ENCODE results near the gene EFCAB6.

EFCAB6 gene

DNA sequence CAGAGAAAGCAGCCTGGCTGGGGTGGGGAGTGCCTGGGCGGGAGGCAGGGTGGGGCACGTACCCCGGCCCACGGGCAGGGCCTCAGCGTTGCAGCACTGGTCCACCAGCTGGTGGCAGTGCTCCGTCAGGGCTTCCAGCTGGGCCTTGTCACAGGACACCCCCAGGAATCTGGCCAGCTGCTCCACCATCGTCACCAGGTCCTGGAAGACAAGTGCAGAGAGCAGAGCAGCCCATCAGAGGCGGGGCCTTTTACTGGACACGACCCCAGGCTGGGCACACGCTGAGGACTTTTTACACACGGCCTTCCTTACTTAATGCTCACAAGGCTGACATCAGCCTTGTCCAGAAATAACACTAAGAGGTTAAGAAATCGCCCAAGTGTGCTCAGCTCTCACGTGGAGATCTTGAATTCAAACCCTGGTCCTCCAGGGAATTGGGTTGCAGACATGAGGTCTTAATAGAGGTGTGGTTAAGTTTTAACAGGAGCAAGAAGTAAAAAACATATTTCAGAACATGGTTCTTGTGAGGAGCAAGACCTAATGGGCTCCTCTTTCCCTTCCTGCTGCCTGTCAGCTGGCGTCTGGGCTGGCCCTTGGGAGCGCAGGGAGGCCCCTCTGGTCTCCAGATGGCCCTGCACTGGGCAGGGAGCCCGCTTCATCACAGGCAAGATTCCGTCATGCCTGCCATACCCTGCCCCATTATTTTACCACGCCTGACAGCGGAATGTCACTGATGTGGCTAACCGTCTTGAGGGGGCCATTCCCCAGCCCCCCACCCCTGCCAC is 17.1 kb upstream of the EFCAB6 start:
- no peak for DNase-seq

DNA sequence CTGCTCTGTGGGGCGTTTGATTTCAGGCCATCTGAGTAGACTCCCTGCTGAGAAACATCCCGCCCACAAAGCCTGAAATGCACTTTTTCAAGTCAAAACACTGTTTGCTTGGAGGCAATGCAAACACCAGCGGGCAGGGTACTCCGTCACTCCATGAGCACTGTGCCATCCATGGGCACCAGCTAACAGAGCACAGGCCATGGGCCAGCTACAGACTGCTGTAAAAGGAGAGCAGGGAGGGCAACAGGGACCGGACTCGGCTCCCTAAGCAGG is 16.6 kb upstream of the EFCAB6 start:
- no peak for DNase-seq

DNA sequence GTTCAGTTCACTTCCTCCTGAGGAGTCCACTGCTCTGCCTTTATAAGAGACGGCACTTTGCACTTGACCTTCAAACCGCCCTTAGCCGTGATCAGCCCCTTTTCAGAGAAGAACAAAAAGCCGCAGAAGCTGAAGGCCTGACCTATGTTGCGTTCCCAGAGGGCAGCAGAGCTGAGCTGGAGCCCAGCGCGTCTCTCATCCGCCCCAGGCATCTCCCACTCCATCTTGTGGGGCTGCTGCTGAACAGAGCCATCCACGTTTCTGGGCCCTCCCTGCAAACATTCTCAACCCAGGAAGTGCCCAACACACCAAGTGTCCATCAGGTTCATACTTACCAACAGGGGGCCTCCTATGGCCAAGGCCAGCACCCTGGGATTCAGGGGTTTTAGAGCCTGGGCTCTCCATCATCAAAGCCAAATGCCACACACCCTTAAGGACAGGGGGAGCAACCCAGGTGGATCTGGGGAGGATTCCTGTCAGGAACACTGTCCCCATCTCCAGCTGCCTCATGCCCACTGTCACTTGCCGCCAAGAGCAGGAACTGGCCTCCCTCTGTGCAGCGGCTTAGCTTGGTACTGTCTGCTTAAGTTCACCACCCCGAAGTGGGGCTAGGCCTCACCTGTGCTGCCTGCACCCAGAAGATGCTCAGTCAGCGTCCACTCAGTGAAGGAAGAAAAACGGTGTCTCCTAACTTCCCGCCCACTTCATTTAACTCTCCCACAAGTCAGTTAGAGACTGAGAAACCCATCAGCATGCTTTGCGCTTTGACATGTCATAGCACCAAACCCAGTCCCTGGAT is 16.0 kb upstream of the EFCAB6 start:
- no peak for DNase-seq

DNA sequence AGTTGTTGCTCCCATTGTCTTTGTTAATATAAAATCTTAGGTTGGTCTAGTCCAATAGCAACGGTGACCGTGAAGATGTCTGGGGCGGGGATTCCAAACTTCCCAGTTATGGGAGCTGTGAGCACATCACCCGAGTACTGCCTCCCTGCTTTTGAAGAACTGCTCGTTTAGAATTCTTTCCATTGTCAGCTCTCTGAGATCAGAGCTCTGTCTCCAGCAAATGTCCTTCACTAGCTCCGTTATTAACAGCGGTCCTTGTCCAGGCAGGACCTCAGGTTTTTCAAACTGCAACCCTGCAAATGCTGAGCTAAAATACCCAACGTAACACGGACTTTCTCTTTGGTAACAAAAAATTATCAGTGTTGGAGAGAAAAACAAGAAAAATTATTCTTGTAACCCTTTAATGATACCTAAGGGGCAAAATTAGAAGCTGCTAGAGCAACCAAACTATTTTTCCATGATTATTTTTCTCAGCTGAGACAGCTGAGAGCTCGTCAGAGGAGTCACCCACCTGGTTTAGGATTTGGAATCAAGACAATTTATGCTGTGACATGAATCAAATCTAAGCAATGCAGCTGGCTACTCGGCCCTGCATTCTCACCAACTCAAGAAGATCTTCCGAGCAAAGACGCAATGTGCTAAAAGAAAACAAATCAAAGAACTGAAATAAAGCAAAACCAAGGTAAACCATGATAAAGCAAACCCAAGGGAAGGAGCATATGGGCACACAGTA is 15.1 kb upstream of the EFCAB6 start:
- DNase-seq = no peak

DNA sequence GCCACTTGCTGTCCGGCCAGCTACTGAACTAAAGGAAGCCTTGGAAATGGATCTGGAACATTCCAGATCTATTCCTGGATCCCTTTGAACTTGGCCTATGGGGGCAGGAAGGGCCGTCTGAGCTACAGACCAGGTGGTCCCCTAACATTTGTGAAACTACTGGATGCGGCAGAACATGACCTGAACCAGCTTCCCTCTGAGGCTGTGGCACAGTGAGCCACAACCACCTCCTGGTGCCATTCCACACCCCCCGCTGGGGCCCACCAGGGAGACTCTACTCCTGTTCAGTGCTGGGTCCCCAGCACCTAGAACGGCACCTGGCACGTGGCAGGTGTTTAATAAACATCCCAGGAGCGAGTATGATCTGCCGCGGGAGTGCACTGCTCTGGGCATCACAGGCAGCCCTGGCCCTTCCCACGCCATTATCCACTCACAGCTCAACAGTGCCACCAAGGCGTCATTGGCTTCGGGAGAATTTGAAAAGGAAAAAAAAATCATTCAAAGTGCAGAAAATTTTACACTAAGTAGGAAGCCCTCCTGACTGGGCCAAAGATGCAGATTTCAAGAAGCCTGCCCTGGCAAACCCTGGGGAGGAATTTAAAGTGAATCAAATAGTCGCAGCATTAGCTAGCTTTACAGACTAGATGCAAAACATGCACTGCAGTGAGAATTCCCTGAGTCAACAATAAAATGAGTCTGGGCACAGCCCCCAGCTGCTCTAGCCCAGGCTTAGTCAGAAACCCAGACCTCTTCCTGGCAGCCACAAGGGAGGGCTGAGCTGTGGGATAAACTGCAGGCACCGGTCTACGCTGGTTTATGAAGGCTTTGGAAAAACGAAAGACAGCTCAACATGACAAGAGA is 14.3 kb upstream of the EFCAB6 start:
- no peak for DNase-seq

DNA sequence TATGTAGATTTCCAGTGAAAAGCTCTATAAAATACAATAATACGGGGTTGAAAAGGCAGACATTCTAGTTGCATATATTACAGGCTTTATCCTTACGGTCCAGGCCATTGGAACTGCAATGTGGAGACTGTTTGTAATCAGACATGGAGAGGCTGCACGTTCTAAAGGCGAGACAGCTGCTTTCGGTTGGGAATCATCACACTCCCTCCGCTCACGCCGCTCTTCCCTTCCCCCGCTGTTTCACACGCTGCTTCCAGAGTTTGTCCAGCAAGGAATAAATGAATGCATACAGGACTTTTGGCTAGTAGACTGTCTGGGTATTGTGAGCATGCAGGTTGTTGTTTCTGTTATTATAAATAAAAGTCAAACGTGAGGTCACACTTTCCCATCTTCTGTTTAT is 13.5 kb upstream of the EFCAB6 start:
- no peak for DNase-seq

DNA sequence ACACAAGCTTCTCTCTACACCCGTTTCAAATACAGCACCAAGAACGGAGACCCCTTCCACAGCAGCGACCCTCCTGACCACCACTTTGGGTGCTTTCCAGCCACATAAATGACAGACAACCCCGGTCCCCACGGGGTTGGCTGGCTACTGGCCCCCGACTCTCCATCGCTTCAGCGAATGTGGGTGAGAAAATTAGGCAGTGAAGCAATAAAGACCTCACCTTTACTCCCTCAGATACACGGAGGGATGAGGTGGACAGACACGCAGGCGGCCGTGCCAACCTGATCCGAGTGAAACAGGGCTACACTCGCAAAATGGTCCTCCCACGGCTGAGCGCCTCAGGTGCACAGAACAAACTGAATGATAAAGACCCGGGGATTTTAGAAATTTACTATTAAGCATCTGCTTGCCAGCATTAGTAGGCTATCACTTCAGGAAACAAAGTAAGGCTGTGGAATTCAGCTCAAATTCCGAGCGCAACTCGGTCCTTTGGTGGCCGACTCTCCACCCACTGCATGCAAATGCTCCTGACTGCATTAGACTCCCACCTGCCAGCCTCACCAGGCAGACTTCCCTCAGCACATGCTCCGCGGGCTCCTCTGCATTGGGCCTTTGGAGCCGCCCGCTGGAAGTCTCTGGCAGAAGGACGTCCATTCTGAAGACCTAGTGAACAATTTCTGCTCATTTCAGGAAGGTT is 12.8 kb upstream of the EFCAB6 start:
- no peak for DNase-seq

DNA sequence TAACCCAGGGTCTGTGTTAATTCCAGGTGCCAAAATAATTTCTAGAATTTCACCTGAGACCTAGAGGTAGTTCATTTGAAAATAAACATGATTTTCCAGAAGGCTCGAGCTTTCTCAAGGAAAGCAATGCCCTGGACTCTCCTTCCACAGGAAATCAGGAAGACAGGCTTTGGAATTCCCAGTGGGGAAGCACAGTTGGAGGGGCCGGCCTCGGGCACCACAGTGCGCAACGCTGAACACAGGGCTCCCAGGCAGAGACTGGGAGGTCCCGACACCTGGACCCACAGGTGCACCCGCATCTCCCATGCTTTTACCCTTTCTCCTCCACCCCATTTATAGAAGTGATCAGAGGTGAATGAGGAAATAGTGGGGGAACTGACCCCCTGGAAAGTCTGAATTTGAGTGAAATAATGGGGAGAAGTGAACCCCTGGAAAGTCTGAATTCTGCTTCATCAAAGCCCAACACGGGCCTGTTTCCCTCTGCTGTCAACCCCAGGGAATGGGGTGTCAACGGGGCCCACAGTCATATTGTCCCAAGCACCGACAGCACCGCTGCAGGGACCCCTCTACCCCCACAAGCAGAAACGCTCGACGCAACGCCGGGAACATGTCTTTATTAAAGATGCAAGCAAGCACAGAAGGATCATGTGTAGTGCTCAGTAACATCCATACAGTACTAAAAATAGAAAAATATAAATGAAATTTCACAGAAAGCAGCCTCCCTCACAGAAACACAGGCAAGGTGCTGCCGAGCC is 12.0 kb upstream of the EFCAB6 start:
- DNase-seq = no peak

DNA sequence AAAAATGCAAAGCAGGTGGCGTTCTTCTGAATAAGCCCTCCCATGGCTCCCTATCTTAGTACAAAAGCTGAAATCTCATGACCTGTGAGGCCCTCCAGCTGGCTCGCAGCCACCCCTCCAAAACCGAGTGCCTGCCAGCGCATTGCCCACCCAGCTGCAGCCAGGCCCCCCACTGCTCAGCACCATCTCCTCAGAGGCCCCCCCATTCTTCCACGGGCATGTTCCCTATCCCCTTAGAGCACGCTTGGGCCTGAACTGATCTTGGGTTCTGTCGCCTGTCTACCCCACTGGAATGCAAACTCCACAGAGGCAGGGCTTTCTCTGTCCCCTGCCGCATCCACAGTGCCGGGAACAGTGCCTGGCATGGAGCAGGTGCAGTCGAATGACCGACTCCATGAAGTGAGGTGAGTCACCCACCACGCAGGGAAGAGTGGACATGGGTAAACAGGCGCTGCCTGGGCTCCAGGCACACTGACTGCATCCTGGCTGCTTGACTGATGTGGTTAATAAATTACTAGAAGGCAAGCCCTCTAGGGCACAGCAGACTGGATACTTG is 11.3 kb upstream of the EFCAB6 start:
- DNase-seq = no peak

DNA sequence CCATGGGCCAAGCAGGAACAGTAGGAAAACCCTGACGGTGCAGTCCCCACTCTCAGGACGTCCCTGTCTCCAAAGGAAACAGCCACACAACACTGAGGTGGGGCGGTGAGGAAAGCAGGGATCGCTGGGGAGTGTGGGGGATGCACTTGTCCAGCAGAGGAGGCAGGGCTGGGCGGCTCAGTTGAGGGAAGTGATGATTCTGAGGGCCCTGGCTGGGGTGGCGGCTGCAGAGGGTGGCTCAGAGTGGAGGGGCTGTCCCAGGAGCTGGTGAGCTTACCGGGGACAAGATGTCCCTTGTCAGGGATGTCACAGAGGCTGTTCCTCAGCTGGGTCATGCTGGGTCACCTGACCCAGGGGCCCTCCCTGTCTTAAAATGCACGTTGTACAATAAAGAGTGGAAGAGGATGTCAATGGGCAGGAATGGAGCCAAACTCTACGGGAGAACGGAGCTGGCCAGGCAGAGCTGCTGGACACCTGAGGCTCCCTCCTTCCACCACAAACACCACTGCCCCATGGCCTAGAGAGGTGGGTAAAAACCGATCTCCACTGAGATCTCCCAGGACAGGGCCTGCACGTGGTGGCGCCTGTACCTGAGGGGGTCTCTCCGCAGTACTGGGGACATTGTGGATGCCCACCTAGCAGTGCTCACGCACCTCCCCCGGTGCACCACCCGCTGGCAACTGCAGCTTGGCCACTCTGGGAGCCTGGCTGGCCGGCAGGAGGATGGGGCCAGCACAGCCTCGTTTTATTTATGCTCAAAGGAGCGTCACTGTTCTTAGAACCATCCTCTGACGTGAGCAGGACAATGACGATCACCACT is 9.7 kb upstream of the EFCAB6 start:
- DNase-seq = no peak

DNA sequence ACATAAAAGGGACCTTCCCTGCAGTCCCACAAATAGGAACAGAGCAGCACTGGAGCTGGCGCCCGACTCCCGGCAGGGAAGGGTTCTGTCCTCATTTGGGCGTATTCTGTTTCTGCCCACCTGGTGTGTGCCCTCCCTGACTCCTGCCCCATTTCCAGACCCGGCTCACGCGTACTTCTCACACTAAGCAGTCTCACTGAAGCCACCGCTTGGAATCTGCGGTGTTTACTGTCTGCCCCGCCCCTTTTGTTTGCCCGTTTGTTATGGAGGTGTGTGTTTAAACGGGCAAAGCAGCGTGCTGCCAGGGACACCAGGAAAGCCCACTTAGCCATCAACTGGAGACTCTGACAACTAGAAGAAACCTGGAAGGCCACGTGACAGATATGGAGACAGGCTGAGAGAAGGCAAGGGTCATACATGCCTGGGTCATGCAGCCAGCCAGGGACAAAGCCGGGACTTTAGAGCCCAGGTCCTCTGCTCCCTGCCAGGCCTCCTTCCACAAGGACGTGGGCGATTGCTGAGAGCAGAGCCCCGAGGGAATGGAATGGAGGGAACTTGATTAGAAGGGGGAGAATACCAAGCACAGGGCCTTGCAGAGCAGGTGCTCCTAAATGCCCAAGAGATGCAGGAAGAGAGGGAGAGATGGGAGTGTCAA is 8.7 kb upstream of the EFCAB6 start:
- DNase-seq = no peak

DNA sequence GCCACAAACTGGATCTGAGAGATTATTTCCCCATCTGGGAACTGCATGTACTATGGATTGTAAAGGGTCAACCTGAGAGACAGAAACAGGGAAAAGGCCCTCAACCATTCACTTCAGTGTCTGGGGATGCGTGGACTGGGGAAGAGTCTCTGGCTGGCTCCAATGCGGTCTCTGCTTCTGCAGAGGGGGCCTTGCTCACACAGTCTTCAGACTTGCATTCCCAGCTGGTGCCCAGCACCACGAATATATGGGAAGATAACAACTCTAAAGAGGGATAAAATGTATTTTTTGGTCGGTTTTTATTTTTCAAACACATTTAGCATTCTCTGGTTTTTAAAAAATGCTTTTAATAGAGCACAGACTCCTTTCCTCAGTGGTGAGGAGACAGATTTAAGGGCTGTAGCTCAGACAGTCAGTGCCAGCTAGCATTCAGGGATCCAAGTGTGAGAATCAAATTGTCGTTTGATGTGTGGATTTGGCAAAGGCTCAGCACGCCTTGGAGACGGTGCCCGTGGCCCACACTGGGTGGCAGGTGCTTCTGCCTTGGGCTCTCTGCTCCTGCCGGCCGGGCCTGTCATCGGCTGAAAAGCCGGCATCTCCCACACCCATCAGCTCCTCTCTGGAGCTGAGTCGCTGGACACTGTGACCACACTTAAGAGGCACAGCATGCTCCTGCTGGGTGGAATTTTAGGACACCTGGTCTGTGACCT is 8.0 kb upstream of the EFCAB6 start:
- no peak for DNase-seq

DNA sequence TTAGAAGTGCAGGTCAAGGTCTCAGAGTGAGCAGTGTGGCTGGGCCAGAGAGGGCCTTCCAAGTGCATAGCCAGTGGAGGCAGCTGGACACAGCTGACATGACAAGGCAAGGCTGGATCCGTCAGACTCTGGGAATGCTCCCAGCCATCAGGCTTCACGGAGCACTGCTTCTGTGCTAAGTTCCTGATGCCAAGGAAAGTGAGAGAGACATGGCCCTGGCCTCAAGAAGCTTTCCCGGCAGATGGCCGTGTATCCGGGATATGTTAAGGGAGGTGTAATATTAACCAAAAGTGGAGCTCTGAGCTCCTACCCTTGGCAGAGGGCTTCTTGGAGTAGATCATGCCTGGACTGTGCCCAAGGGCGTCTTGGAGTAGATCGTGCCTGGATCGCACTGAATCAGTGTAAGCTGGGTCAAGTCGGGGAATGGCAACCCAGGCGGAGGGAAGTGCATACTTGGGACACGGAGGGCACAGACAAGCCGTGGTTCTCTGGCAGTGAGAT is 7.4 kb upstream of the EFCAB6 start:
- no peak for DNase-seq

DNA sequence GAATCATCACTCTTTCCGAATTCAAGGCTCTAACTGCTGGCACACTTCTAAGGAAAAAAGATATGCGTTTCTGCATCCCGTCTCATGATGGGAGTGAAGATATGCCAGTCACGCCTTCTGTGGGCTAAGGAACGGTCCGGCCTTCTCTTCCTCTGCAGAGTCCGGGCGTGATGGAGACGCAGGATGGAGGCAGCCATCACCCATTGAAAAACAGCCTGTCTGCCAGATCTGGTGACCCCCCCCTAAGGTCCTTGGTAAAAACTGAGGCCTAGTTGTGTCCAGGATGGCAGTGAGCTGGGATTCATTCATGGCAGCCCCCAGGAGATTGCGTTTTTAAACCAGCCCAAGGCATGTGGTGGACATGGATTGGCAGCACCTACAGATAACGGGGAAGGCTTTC is 6.9 kb upstream of the EFCAB6 start:
- DNase-seq = no peak

DNA sequence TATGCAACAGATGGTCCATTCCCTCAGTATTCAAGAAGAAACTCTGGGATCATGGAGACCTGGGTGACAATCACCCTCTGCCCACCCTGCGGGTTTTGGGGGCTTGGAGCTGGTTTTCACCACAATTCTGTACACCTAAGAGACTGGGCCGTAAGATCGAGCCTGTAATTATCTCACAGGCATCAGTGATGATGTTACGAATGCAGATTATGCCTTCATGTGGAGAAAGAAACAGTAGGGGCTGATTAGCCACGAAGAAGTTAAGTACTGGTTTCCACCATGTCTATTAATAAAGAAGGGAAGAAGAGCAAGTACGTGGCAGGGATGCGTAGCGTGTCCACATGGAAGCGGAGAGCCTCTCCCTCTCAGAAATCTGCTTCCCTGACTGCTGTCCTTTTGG is 5.3 kb upstream of the EFCAB6 start:
- DNase-seq = no peak

DNA sequence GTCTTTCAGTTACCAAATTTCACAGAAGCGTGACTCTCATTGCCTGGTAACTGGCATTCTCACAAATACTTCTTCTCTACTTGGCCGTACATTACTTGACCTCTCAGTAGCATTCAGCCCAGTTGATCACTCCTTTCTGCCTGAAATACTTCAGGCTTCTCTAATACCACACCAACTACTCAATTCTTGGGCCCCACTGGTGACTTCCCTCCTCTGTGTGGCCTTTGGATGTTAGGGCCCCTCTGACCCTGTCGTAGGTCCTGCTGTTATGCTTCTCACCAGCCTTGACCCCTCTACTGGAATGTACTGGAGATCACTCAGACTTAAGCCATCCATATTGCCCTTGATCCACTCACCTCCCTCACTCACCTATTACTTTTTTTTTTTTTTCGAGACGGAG is 2.2 kb upstream of the EFCAB6 start:
- DNase-seq = no peak

DNA sequence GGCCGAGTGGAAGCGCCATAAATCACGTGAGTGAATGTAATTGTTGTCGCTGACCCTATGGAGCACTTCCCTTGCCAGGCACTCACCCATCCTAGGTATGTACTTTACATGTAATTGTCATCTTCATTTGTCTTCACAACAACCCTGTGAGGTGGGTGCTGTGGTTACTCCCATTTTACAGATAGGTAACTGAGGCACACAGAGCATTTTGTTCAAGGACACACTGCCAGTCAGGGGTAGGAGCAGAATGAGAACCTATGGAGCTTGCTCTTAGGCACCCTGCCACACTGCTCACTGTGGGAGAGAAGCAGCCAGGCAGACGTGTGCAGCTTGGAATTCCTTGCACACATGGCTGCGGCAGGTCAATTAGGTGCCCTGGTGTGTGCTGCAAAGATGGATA is 785 bp upstream of the EFCAB6 start:
- DNase-seq = no peak

DNA sequence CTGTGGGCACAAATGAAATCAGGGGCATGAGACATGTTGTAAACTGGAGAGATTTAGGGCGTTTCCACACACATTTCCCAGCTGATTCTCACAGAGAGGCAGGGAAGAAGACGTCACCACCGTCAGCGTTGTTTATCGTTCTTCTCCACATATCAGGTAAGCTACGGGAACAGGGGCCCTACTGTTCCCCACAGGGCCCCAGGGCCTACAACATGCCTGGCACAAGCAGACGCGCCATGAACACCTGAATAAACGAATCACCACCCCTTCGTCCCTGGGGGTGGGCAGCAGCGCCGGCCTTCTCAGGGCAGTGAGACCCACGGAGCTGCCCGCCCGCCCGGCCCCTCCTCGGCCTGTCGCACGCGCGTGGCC is 342 bp downstream of the EFCAB6 start:
- DNase-seq = no peak

DNA sequence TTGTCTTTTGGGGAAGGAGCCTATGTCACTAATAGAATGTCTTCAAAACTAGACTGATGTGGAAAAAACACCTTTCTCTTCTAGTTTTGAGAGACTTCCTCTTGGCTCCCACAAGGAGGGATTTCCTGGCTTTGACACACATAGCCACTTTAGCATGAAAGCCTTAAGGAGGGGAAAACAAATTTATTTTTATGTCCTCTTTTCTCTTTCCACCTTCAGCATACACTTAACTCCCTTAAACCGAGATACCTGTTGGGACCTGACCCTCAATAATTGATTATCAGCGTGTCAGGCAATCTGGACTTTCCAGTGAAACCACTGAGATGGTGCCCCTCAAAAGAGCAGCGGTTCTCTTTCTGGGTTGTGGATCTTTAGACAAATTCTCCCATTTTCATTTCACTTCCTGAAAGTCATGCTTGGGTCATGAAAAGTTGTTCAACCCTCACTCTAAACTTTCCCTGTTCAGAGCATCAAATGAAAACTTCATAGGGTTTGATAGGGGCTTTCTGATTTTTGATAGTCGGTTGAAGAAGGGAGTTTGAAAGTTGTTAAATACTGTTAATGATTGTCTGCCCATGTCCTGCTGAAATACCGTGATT is 9.1 kb downstream of the EFCAB6 start:
- no peak for DNase-seq

Measured in GOT3 (cell line).